ENCODE measurements around the gene CPVL.

- no peak for TF ChIP-seq POLR2A (IDR thresholded peaks at IDR 0.05; ENCODE audit: low read length)
- no peak for TF ChIP-seq GATA1 (IDR thresholded peaks at IDR 0.05; ENCODE audit: low read depth, low read length)
These were observed 145.6 kb downstream of the CPVL start for GRCh38 chr7:29000717-29001076.

All from erythroblast (primary cell).